Stromal cell of bone marrow (primary cell): ENCODE data around the gene MOB1B.

Experiments
- DNase-seq: peaks from one replicate; pipeline ENCODE4 v3.0.0-alpha.2; 2012; ENCODE audit warnings: low read depth

Gene MOB1B

DNA sequence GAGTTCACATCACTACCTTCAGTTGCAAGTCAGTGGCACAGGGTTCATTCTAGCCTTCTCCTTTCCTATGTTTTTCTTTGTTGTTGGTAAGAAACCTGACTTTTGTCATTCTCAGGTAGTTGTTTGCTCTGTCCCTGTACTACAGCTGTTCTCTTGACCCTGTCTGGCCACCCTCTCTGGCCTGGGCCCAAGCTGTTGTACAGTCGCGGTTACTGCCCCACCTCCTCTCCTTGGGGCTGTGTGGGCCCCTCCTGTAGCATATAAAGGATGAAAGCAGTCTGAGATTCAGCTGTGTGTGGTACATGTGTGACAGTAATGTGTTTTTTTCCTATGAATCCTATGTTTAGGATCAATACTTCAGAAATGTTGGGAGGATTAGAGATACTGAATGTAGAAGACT is 12.5 kb downstream of the MOB1B start:
- no peak for DNase-seq

- no peak for DNase-seq
Observed at GRCh38 chr4:70915036-70915815, 13.1 kb downstream of the MOB1B start.

- no peak for DNase-seq
Observed at GRCh38 chr4:70915874-70916559, 13.8 kb downstream of the MOB1B start.

GRCh38 chr4:70920592-70920991 is 18.4 kb downstream of the MOB1B start:
- DNase-seq: no peak

GRCh38 chr4:70925418-70925817 is 23.2 kb downstream of the MOB1B start:
- no peak for DNase-seq

DNA sequence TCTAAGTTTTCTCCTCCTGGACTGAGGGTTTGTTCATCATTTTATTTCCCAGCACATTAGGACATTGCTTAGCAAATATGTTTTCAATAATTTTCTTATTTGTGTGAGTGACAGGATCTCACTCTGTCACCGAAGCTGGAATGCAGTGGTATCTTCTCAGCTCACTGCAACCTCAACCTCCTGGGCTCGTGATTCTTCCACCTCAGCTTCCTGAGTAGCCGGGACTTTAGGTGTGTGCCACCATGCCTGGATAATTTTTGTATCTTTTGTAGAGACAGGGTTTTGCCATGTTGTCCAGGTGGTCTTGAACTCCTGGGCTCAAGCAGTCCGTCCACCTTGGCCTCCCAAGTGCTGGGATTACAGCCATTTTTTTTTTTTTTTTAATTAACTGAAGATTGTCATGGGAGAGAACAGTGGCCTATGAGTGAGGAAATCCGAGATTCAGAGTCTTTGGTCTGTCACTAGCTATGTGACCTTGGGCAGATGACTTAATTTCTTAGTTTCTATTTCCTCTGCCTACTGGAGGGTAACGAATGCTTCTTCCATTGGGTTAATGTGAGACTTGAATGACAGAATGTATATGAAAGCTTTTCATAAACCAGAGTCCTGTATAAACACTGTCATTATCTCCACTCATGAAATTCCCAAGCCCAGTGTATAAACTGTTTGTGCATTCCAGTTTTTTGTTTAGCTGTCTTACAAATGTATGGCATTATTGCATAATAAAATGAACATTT is 23.9 kb downstream of the MOB1B start:
- no peak for DNase-seq

DNA sequence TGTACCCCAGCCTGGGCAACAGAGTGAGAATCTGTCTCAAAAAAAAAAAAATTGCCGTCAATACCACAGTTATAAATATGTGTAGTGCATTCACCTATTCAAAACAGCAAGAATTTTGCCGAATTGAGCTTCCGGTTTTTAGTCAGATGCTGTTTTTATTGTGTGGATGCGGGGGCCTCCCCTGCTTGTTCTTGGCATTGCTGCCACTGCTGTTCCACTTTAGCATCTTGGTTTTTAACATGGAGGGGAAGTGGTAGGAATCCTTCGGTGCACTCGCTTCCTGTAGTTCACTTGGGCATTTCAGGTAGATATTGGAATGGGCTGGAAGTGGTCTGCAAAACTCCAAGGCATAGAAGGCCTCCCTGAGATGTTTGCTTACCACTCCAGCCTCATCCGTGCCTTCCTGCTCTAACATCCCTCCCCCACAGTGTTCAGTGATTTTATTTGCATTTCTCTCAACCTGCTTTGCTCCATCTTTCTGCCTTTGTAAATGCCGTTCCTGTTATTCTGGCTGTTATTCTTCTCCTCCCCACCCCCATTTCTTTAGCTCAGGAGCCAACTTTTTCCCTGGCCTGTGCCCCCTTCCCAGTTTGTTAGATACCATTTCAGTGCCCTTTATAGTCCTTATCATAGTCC is 25.5 kb downstream of the MOB1B start:
- no peak for DNase-seq

DNA sequence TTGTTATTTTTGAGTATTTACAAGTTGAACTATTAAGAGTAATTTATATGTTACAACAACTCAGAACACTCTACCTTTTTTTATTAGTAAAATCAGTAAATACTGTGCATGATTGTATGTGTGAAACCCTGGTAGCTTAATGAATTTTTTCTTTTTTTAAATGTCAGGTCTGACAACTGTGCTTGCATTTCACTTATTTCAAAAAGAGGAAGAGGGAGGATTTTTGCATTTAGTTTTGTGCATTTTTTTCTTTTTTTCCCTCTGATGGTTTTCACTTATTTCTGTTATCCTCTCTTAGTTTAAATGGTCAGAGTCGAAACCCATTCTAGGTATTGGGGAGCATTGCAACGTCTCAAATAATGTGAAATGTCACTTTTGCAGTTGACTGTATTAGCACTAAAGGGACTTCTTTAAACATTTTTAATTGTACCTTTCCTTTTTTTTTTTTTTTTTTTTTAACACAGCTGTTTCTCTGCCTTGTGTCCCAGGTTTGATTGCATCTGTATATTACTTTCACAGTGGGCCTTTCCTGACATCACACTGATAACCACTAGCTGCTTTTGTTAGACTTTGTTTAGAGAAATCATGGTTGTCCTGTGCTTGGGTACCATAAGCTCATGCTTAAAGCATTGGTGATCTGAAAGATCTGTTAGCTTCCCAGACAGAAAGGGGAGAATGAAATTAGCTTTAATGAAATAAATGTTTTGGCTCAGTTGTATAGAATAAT is 28.5 kb downstream of the MOB1B start:
- no peak for DNase-seq

DNA sequence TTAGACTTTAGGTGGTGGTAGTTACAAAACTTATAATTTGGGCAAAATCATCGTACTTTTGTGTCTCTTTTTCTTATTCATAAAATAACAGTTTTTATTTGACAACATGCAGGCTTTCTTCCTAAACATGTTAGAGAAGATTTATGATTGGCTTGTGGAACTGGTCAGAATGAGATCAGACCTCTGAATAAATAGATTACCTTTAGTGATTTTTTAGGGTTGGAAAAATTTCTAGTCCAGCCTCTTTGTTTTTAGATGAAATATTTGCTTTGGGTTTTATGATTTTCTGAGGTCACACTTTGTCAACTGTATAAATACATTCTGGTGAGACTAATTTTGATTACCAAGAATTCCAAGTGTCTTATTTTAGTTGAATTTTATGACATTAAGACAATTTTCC is 29.2 kb downstream of the MOB1B start:
- no peak for DNase-seq

- no peak for DNase-seq
Observed at GRCh38 chr4:70932984-70933383, 30.8 kb downstream of the MOB1B start.

GRCh38 chr4:70935038-70935695 is 33.0 kb downstream of the MOB1B start:
- DNase-seq: no peak

DNA sequence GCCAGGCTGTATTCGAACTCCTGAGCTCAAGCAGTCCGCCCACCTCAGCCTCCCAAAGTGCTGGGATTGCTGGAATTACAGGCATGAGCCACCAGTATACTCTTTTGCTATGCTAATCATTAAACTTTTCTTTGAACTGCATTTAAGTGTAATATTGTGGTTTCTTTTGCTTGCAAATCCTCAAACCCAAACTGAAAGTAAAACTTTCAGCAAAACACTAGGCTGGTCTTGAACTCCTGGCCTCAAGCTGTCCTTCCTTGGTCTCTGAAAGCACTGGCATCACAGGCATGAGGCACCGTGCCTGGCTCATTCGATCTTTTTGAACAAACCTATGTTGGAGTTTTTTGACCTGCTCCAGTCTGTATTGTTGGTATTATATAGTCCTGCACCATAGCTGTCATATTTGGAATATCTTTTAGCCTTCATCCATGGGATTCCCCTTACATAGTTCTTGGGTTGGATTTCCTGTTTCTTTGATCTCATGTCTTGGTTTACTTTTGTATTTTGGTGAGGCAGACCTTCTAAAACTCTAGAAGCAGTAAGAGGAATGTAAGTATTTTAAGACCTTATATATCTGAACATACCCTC is 34.1 kb downstream of the MOB1B start:
- DNase-seq: no peak

GRCh38 chr4:70938086-70938485 is 35.9 kb downstream of the MOB1B start:
- DNase-seq: no peak

GRCh38 chr4:70940134-70940533 is 38.0 kb downstream of the MOB1B start:
- no peak for DNase-seq

DNA sequence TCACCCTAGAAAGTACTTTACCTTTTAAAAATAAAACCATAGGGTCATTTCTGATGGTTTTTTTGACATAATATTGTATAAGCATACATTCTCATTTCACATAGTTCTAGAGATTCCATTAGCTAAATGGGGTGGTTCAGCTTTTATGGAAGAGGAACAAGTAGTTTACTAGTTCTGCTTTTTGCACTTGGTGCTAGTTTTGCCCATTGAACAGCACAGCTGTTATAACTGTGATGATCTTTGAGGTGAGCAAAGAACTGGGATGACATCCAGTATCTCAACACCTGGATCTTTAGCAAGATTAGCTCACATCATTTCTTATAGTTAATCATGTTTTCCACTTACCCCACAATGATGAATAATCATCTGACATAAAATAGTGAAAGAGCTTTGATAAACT is 40.9 kb downstream of the MOB1B start:
- DNase-seq: no peak

DNA sequence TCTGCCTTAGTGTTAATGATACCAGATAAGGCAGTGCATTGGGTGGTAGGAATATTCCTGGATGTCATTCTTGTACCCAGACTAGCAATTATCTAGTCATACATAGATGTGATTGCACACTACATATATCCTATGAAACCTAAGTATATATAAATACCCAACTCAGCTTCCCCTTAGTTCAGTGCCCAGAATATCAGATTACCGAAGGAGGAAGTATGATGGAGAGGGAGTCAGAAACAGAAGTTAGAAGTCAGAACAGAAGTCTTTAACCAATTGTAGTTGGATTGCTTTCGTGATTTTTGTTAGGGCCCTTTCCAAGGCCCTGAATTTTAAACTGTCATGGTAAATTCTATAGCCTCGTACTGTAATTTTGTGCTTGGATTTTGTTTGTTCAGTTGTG is 42.9 kb downstream of the MOB1B start:
- no peak for DNase-seq

DNA sequence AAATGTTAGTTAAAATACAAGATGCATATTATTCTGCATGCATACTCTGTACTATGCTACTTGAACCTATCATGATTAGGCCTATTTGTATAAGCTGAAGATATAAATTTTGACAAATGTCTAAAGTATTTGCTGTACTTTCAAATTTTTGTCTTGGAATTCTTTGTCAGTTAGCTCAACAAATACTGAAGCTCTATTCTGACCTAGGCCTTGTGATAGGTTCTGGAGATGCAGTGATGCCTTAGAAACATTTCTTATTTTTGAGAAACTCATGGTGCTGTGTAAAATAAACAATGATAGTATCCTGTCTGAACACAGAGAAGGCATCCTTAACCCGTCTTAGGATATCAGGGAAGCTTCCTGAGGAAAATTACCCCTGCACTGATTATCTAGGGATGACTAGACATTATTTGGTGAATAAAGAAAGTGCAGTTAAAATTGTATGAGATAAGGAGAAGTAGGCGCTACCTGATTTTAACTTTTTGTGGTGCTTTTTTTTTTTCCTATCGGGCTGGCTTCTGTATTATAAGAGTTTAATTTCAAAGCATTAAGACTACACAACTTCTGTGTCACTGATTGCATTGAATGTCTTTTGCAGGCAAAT is 43.4 kb downstream of the MOB1B start:
- DNase-seq: no peak

DNA sequence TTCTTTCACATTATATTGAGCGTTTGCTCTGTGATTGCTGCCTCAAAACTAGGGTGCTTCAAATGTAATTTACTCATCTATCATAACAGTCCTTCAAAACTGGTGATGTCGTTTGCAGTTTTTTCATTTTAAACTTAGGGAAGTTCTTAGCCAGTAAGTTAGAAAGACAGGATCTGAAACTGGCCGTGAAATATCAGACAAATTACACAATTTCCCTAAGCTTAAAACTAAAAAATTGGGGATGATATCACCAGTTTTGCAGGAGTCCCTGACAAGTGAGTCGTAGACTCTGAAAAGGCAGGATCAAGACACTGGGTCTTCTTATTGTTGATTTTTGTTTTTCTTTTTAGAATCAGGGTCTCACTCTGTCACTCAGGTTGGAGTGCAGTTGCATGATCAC is 44.8 kb downstream of the MOB1B start:
- DNase-seq: no peak

GRCh38 chr4:70948665-70949260 is 46.6 kb downstream of the MOB1B start:
- DNase-seq: no peak

- DNase-seq: no peak
Observed at GRCh38 chr4:70954032-70954431, 51.9 kb downstream of the MOB1B start.
